ENCODE data around the gene S100A11.
A peak's percentile ranks its signal among the peaks of the same experiment; 100 is the strongest.

Gene S100A11

GRCh38 chr1:152052606-152053005 lies 15.8 kb upstream of the S100A11 start:
- H3K4me2 ChIP-seq (ENCODE audit: low read length): no peak overlapping the region
- H3K56ac ChIP-seq (ENCODE audit: low read length): no peak overlapping the region
- H3K27me3 ChIP-seq (ENCODE audit: insufficient read depth, low read length, poor library complexity): no peaks in the 10 kb centered on the region
- H2BK5ac ChIP-seq (ENCODE audit: low read length): no peak overlapping the region
- peaks cover 2% of the 10 kb centered on the region for H3K4me1 ChIP-seq (ENCODE audit: control insufficient read depth, low read depth, low read length)
- no peak overlapping the region for H2AK5ac ChIP-seq (ENCODE audit: low read length)
- H2BK120ac ChIP-seq (ENCODE audit: low read depth, low read length): no peak overlapping the region
- H3K36me3 ChIP-seq (ENCODE audit: control insufficient read depth, insufficient read depth, low read length): no peaks in the 10 kb centered on the region
- peak; percentile 88 for DNase-seq
- H3K4me3 ChIP-seq (ENCODE audit: low read length): no peak overlapping the region
- H2BK15ac ChIP-seq (replicated peaks; ENCODE audit: low read depth): no peak overlapping the region
- no peak overlapping the region for H3K9ac ChIP-seq (ENCODE audit: low read length)
- no peak overlapping the region for H3K23ac ChIP-seq (ENCODE audit: low read length)
- H4K5ac ChIP-seq (ENCODE audit: low read length): no peak overlapping the region
- no CpG with 5 or more reads among the region's 11 CpGs for WGBS (ENCODE audit: extremely low coverage, insufficient coverage, low lambda C conversion rate)
- no peak overlapping the region for H4K8ac ChIP-seq (ENCODE audit: low read depth, low read length)
- H3K4ac ChIP-seq (ENCODE audit: low read depth, low read length): no peak overlapping the region
- H3K79me1 ChIP-seq (ENCODE audit: low read length): no peaks in the 10 kb centered on the region
- H3K27ac ChIP-seq (ENCODE audit: low read depth, low read length): no peak overlapping the region
- no peak overlapping the region for H3K18ac ChIP-seq (ENCODE audit: low read length)
- H3K79me2 ChIP-seq (ENCODE audit: control insufficient read depth, insufficient read depth, low read length): no peaks in the 10 kb centered on the region

DNA sequence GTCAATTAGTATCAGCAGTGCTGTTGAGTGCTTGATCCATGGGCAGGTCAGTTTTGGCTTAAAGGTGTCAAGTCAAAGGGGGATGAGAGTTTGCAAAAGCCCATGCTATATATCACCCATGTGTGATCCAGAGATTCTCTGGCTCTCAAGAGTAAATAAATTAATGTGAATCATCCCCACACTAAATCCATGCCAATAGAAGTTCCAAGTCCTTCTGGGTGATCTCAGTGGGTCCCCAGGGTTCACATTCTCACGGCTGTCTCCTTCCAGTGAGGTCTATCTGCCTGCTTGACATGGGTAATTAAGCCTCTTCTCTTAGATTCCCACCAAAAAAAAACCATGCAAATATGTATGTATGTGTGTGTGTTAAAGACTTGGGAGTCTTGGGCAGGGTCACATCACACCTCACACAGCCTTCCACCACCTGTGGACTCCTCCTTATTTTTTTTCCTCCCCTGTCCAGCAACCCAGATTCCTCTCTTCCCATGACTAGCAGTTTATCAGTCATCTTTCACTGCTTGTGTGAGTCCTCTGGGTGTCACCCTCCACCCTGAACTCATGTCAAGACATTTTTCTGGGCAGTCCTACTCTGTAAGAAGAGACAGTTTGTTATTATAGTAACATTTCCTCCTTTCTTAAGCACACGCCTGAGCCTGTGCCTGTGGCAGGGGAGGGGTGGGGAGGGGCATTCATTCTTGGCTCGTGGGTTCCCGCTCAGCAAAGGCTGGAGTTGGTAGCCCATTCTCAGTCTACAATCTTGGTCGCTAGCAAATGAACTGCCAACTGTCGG lies 14.3 kb upstream of the S100A11 start:
- Histone ChIP-seq H4K8ac (ENCODE audit: low read depth, low read length) (no peak overlapping the region), H2BK120ac (ENCODE audit: low read depth, low read length) (no peak overlapping the region), H2BK5ac (ENCODE audit: low read length) (no peak overlapping the region), H3K36me3 (ENCODE audit: control insufficient read depth, insufficient read depth, low read length) (no peaks in the 10 kb centered on the region), H3K27me3 (ENCODE audit: insufficient read depth, low read length, poor library complexity) (no peaks in the 10 kb centered on the region), H2BK15ac (replicated peaks; ENCODE audit: low read depth) (no peak overlapping the region), H3K4ac (ENCODE audit: low read depth, low read length) (no peak overlapping the region), H4K5ac (ENCODE audit: low read length) (no peak overlapping the region), H3K18ac (ENCODE audit: low read length) (no peak overlapping the region), H3K79me1 (ENCODE audit: low read length) (no peaks in the 10 kb centered on the region), H3K4me2 (ENCODE audit: low read length) (no peak overlapping the region), H3K23ac (ENCODE audit: low read length) (no peak overlapping the region), H3K4me3 (ENCODE audit: low read length) (no peak overlapping the region), H2AK5ac (ENCODE audit: low read length) (no peak overlapping the region), H3K9ac (ENCODE audit: low read length) (no peak overlapping the region), H3K4me1 (ENCODE audit: control insufficient read depth, low read depth, low read length) (peaks cover 2% of the 10 kb centered on the region), H3K79me2 (ENCODE audit: control insufficient read depth, insufficient read depth, low read length) (no peaks in the 10 kb centered on the region), H3K27ac (ENCODE audit: low read depth, low read length) (no peak overlapping the region), H3K56ac (ENCODE audit: low read length) (no peak overlapping the region)
- no CpG with 5 or more reads among the region's 6 CpGs for WGBS (ENCODE audit: extremely low coverage, insufficient coverage, low lambda C conversion rate)
- no peak for DNase-seq

DNA sequence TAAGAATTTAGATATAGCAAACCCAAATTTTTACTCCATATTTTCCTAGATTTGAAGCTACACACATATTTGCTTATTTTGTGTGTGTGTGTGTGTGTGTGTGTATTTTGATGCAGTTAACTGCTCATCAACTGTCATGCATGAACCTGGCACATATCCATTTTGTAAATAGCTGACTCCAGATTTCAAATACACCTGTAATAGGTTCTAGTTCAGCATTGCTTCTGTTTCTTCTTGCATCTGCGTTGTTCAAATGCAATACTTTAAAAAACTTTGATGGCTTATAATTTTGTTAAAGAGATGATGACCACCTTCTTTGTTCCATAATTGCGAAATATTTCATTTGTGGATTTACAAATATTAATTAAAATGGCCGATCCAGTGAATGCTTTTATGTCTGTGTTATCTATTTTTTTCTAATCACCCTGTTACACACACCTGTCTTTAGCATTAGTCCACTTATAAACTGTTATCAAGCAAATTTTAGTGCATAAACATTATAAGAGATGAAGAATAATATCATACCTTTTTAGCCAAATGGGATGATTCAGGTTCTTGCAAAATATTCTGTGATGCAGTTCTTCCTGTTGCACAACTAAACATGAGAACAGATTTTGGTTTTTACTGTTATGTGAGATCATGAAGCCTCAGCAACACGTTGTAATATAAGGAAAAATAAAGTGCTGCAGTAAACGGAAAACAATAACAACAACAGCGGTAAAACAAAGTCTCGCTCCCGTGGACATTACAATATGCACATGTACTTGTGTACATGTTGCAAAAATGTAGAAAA lies 12.7 kb upstream of the S100A11 start:
- H3K4ac ChIP-seq (ENCODE audit: low read depth, low read length): no peak overlapping the region
- no peaks in the 10 kb centered on the region for H3K36me3 ChIP-seq (ENCODE audit: control insufficient read depth, insufficient read depth, low read length)
- H3K79me1 ChIP-seq (ENCODE audit: low read length): no peaks in the 10 kb centered on the region
- H3K4me1 ChIP-seq (ENCODE audit: control insufficient read depth, low read depth, low read length): peaks cover 2% of the 10 kb centered on the region
- H3K9ac ChIP-seq (ENCODE audit: low read length): no peak overlapping the region
- H3K4me2 ChIP-seq (ENCODE audit: low read length): no peak overlapping the region
- H3K27me3 ChIP-seq (ENCODE audit: insufficient read depth, low read length, poor library complexity): no peaks in the 10 kb centered on the region
- no peak overlapping the region for H4K8ac ChIP-seq (ENCODE audit: low read depth, low read length)
- no peaks in the 10 kb centered on the region for H3K79me2 ChIP-seq (ENCODE audit: control insufficient read depth, insufficient read depth, low read length)
- H2BK15ac ChIP-seq (replicated peaks; ENCODE audit: low read depth): no peak overlapping the region
- H2BK5ac ChIP-seq (ENCODE audit: low read length): no peak overlapping the region
- no peak overlapping the region for H2BK120ac ChIP-seq (ENCODE audit: low read depth, low read length)
- no peak overlapping the region for H3K4me3 ChIP-seq (ENCODE audit: low read length)
- DNase-seq: no peak
- H4K5ac ChIP-seq (ENCODE audit: low read length): no peak overlapping the region
- WGBS (ENCODE audit: extremely low coverage, insufficient coverage, low lambda C conversion rate): no CpG with 5 or more reads among the region's 8 CpGs
- no peak overlapping the region for H3K56ac ChIP-seq (ENCODE audit: low read length)
- no peak overlapping the region for H3K18ac ChIP-seq (ENCODE audit: low read length)
- no peak overlapping the region for H3K23ac ChIP-seq (ENCODE audit: low read length)
- H2AK5ac ChIP-seq (ENCODE audit: low read length): no peak overlapping the region
- H3K27ac ChIP-seq (ENCODE audit: low read depth, low read length): no peak overlapping the region

DNA sequence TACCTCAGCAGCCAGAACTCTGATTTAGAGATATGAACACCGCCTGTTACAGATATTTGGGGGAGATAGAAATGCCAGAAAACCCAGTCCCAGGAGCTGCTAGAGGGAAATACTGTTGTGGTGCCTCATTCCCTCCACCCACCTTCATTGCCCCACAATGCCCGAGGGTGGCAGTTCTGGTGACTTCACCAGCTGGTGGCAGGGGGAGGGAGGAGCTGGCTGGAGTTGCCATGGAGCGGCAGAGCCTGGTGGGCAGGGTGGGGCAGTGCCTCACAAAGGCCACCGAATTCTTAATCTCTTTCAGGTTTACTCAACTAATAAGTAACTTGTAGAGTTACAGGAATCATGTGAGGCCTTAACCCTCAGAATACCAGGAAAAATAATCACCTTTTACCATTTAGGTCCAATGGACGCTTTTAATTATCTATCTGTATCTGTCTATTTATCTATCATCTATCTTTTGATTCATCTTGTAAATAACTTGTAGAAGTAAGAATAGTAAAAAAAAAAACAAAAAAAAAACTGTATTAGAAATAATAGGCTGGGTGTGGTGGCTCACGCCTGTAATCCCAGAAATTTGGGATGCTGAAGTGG lies 11.7 kb upstream of the S100A11 start:
- Histone ChIP-seq H3K27ac (ENCODE audit: low read depth, low read length) (peak overlapping the region; percentile 69), H3K9ac (ENCODE audit: low read length) (peak overlapping the region; percentile 68), H3K56ac (ENCODE audit: low read length) (peak overlapping the region; percentile 87), H3K36me3 (ENCODE audit: control insufficient read depth, insufficient read depth, low read length) (no peaks in the 10 kb centered on the region), H3K79me1 (ENCODE audit: low read length) (no peaks in the 10 kb centered on the region), H3K18ac (ENCODE audit: low read length) (no peak overlapping the region), H3K4me3 (ENCODE audit: low read length) (no peak overlapping the region), H3K4me1 (ENCODE audit: control insufficient read depth, low read depth, low read length) (peaks cover 2% of the 10 kb centered on the region), H3K4ac (ENCODE audit: low read depth, low read length) (peak overlapping the region; percentile 58), H2BK15ac (replicated peaks; ENCODE audit: low read depth) (no peak overlapping the region), H2BK120ac (ENCODE audit: low read depth, low read length) (no peak overlapping the region), H3K79me2 (ENCODE audit: control insufficient read depth, insufficient read depth, low read length) (no peaks in the 10 kb centered on the region), H4K5ac (ENCODE audit: low read length) (no peak overlapping the region), H4K8ac (ENCODE audit: low read depth, low read length) (no peak overlapping the region), H3K23ac (ENCODE audit: low read length) (no peak overlapping the region), H3K4me2 (ENCODE audit: low read length) (peak overlapping the region; percentile 26), H2BK5ac (ENCODE audit: low read length) (peak overlapping the region; percentile 20), H2AK5ac (ENCODE audit: low read length) (no peak overlapping the region), H3K27me3 (ENCODE audit: insufficient read depth, low read length, poor library complexity) (no peaks in the 10 kb centered on the region)
- no CpG with 5 or more reads among the region's 6 CpGs for WGBS (ENCODE audit: extremely low coverage, insufficient coverage, low lambda C conversion rate)
- no peak for DNase-seq

DNA sequence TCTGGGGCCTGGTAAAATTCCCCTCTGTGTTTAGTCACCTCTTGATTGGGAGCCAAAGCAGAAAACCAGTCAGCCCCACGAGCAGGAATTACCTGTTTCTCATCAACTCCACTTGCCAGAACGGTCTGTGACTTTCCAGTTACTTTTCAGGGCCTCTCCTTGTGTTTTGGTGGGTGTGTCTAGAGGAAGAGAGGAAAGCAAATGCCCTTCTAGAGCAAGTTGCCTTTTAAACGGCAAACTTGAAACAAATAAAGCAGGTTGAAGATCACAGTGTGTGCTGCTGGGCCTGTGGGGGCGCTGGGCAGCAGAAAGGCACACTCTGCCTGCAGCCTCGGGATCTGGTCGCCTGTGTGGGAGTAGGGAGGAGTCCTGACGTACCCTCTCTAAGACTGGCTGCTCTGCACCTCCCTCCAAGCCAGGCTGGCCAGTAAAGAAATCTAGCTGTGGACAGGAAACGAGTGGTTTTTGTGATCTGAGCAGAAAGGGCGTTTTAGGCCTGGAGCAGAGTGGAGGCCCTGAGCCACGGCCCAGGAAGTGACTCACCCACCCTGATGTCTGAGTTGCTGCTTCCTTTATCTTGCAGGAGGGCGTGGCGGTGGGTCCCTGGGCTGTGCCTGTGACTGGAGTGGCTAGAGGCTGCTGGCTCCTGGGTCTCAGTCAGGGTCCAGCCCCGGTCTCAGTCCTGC lies 11.1 kb upstream of the S100A11 start:
- Histone ChIP-seq H3K4me2 (ENCODE audit: low read length) (peak overlapping the region; percentile 33), H3K27ac (ENCODE audit: low read depth, low read length) (peak overlapping the region; percentile 69), H3K9ac (ENCODE audit: low read length) (peak overlapping the region; percentile 68)

More for the DNA sequence above, 11.1 kb upstream of the S100A11 start:
- Histone ChIP-seq H4K5ac (ENCODE audit: low read length) (no peak overlapping the region), H3K79me1 (ENCODE audit: low read length) (no peaks in the 10 kb centered on the region), H3K4me1 (ENCODE audit: control insufficient read depth, low read depth, low read length) (peaks cover 2% of the 10 kb centered on the region), H2AK5ac (ENCODE audit: low read length) (no peak overlapping the region), H3K18ac (ENCODE audit: low read length) (peak overlapping the region; percentile 78), H3K56ac (ENCODE audit: low read length) (peak overlapping the region; percentile 87), H4K8ac (ENCODE audit: low read depth, low read length) (no peak overlapping the region), H3K23ac (ENCODE audit: low read length) (no peak overlapping the region), H3K79me2 (ENCODE audit: control insufficient read depth, insufficient read depth, low read length) (no peaks in the 10 kb centered on the region), H3K4ac (ENCODE audit: low read depth, low read length) (peak overlapping the region; percentile 92), H3K27me3 (ENCODE audit: insufficient read depth, low read length, poor library complexity) (no peaks in the 10 kb centered on the region), H3K36me3 (ENCODE audit: control insufficient read depth, insufficient read depth, low read length) (no peaks in the 10 kb centered on the region), H2BK15ac (replicated peaks; ENCODE audit: low read depth) (no peak overlapping the region), H2BK5ac (ENCODE audit: low read length) (peak overlapping the region; percentile 14), H3K4me3 (ENCODE audit: low read length) (no peak overlapping the region), H2BK120ac (ENCODE audit: low read depth, low read length) (peak overlapping the region; percentile 69)
- no CpG with 5 or more reads among the region's 13 CpGs for WGBS (ENCODE audit: extremely low coverage, insufficient coverage, low lambda C conversion rate)
- peak; percentile 99 for DNase-seq
